SK-N-MC (cell line): ENCODE results near the gene HSDL1.
A peak's percentile ranks its signal among the peaks of the same experiment; 100 is the strongest.
"Not testable (repeated sequence)": the region's sequence is repeated elsewhere in the genome, so short reads cannot be mapped to it uniquely, and the experiment has no call there.

ENCODE experiments used
- DNase-seq: peaks from one replicate; pipeline ENCODE4 v3.0.0-alpha.2; 2011; ENCODE audit warnings: low read depth, low spot score
- H3K27ac ChIP-seq: fragments of 200-600 bp; sonication (generic); 2 replicates; pipeline ENCODE4 v1.5.1; 2016; ENCODE audit warnings: mixed run types
- H3K36me3 ChIP-seq: fragments of 200-600 bp; sonication (generic); 2 replicates; pipeline ENCODE4 v1.6.1; 2017; ENCODE audit warnings: antibody characterized with exemption, low read length, mixed read lengths; ENCODE audit not compliant: insufficient read depth
- H3K4me3 ChIP-seq: fragments of 200-600 bp; sonication (generic); 2 replicates; pipeline ENCODE4 v1.5.1; 2016
- H3K9ac ChIP-seq: fragments of 200-600 bp; sonication (generic); 2 replicates; pipeline ENCODE4 v1.8.0; 2017; ENCODE audit warnings: mixed run types, mixed read lengths; ENCODE audit not compliant: insufficient read length
- H3K9me3 ChIP-seq: fragments of 200-600 bp; sonication (generic); 2 replicates; pipeline ENCODE4 v1.6.1; 2017; ENCODE audit warnings: low read depth, mild to moderate bottlenecking, antibody characterized with exemption, low read length, moderate library complexity, mixed read lengths
- EZH2 ChIP-seq: fragments of 200-600 bp; sonication (generic); IDR thresholded peaks from one replicate; pipeline ENCODE4 v1.6.1; 2017; ENCODE audit warnings: antibody characterized with exemption
- FOXP2 ChIP-seq: optimal IDR thresholded peaks from 2 replicates; pipeline ENCODE3; 2011; ENCODE audit warnings: mild to moderate bottlenecking, moderate library complexity; ENCODE audit not compliant: insufficient read depth; ENCODE audit errors: extremely low read length, control extremely low read depth
- POLR2AphosphoS5 ChIP-seq: IDR thresholded peaks from 2 replicates; pipeline ENCODE4 v1.6.1; 2012; ENCODE audit warnings: mild to moderate bottlenecking, low read depth, low read length, borderline replicate concordance

The HSDL1 gene

DNA sequence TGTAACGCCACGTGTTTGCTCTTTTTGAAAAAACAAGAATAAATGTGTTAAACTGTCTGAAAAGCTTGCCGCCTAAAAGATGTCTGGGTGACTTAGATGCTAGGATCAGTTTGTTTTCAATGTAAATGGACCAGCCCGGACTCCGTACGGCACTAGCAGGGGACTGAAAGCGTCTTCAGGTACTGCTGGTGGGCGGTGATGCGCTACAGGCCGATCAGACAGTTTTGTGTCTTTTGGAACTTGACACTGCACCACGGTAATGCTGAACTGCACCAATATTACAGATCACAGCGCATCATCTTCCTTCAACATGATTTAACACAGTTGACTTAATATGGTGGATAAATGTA lies 27.5 kb downstream of the HSDL1 start:
- Histone ChIP-seq H3K9ac (peak overlapping the region; percentile 93), H3K4me3 (peak overlapping the region; percentile 86), H3K9me3 (no peaks in the 10 kb centered on the region), H3K27ac (no peak overlapping the region), H3K36me3 (no peaks in the 10 kb centered on the region)
- no peak for DNase-seq
- no peak for TF ChIP-seq FOXP2
- TF ChIP-seq EZH2, result no peak
- no peak for TF ChIP-seq POLR2AphosphoS5

GRCh38 chr16:84116720-84117493 lies 28.1 kb downstream of the HSDL1 start, which contains the start of gene MBTPS1:
MBTPS1 (minus strand) TSS chr16:84116942; CDS start chr16:84101783, 15,159 bp downstream.
- Histone ChIP-seq H3K9ac (peak within 1 kb of the TSS; percentile 93), H3K4me3 (peak within 1 kb of the TSS; percentile 86), H3K36me3 (no peaks in the 10 kb centered on the region), H3K9me3 (no peaks in the 10 kb centered on the region), H3K27ac (peak within 1 kb of the TSS; percentile 13; the same call in 1 of the 2 replicates)
- DNase-seq, result no peak
- no peak; the same call in 1 of the 2 replicates for TF ChIP-seq POLR2AphosphoS5
- no peak for TF ChIP-seq EZH2
- TF ChIP-seq FOXP2, result peak; percentile 39

DNA sequence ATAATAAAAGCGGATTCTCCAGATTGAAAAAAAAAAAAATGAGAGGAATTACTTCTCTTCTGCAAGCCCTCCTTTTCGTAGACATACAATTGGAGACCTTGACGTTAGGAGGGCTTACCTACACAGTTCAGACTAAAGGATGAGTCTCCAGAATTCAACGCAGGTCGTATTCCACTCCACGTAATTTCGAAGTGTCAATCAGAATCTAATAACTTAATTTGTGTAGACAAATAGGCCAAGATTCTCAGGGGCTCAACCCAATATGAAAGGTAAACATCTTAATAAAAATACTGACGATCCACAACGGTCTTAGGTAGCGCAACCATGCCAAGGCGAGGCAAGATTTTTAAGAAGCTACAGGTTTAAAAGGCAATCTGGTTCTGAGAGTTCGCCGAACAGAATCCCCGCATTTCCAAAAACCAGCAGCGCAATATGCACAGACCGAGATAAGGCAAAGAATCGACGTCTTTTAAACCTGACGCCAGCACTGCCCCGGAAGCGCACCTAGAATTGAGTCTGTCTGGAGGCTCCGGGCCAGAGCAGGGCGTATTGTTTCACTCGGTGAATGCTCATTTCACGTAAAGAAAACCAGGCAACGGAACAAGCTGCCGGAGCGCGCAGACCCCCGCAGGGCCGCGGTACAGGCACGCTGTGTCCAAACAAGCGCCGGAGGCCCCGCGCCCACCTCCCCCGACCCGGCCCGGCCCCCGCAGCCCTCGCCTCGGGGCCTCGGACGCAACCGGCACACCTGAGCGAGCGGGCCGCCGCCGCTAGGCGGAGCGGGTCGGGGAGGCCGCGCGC lies 28.9 kb downstream of the HSDL1 start:
- no peak for DNase-seq
- Histone ChIP-seq H3K9ac (peak overlapping the region; percentile 93), H3K27ac (peak overlapping the region; percentile 13; the same call in 1 of the 2 replicates)

DNA sequence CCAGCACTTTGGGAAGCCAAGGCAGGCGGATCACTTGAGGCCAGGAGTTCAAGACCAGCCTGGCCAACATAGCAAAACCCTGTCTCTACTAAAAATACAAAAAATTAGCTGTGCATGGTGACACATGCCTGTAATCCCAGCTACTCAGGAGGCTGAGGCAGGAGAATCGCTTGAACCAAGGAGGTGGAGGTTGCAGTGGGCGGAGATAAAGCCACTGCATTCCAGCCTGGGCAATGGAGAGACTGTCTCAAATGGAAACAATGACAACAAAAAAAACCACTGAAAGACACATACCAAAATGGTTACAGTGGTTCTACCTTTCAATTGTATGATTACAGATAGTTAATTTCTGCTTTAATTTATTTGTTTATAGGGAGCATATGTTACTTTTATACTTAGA lies 33.0 kb downstream of the HSDL1 start:
- H3K9me3 ChIP-seq, H3K9ac ChIP-seq, H3K4me3 ChIP-seq, H3K27ac ChIP-seq, H3K36me3 ChIP-seq, DNase-seq: not testable (repeated sequence)

More for the DNA sequence above, 28.9 kb downstream of the HSDL1 start:
- TF ChIP-seq EZH2 (no peak), FOXP2 (no peak)
- Histone ChIP-seq H3K4me3 (peak overlapping the region; percentile 86), H3K36me3 (no peaks in the 10 kb centered on the region), H3K9me3 (no peaks in the 10 kb centered on the region)

GRCh38 chr16:84111525-84111924 lies 33.5 kb downstream of the HSDL1 start:
- Histone ChIP-seq H3K36me3 (no peaks in the 10 kb centered on the region), H3K9ac (no peak overlapping the region), H3K9me3 (no peaks in the 10 kb centered on the region), H3K27ac (no peak overlapping the region), H3K4me3 (no peak overlapping the region)
- no peak for DNase-seq
- no peak for TF ChIP-seq EZH2
- TF ChIP-seq POLR2AphosphoS5, result no peak
- no peak for TF ChIP-seq FOXP2

DNA sequence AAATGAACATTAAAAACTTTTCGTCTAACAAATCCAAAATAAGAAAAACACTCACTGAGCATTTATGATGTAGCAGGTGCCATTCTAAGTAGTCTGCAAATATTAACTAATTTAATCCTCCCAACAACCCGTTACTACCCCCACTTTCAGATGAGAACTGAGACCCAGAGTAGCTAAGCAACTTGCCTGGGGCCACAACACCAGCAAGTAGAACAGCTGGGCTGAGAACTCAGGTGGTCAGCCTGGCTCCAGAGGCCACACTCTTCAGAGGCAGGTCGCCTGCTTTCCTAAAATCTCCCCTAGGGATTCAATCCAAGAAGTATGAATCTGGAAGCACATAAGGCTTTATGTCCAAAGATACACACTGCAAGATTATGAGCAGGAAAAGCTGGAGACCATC lies 34.5 kb downstream of the HSDL1 start:
- no peaks in the 10 kb centered on the region for H3K9me3 ChIP-seq
- H3K9ac ChIP-seq, result no peak overlapping the region
- no peaks in the 10 kb centered on the region for H3K36me3 ChIP-seq
- no peak overlapping the region for H3K27ac ChIP-seq
- DNase-seq, result no peak
- TF ChIP-seq POLR2AphosphoS5, result no peak
- no peak for TF ChIP-seq EZH2
- no peak for TF ChIP-seq FOXP2
- no peak overlapping the region for H3K4me3 ChIP-seq

GRCh38 chr16:84109598-84110335 lies 35.2 kb downstream of the HSDL1 start:
- Histone ChIP-seq H3K27ac (no peak overlapping the region), H3K36me3 (no peaks in the 10 kb centered on the region), H3K4me3 (no peak overlapping the region), H3K9me3 (no peaks in the 10 kb centered on the region), H3K9ac (no peak overlapping the region)
- DNase-seq, result no peak
- TF ChIP-seq POLR2AphosphoS5, result no peak
- TF ChIP-seq EZH2, result no peak
- TF ChIP-seq FOXP2, result no peak

DNA sequence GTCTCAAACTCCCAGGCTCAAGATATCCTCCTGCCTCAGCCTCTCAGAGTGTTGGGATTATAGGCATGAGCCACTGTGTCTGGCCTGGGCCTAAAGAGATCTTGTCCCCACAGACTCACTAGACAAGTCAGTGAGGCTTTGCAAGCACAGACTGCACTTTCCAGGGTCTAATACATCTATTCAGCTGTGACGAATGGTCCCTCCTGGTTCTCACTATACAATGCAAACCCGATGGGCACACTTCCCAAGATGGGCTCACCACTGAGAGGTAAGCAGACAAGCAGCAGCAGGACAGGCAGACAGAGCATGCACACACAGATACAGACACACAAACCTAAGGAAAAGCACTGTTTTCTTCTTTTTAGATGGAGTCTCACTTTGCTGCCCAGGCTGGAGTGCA lies 37.1 kb downstream of the HSDL1 start:
- TF ChIP-seq EZH2 (no peak), POLR2AphosphoS5 (no peak), FOXP2 (no peak)
- no peak for DNase-seq
- H3K9ac ChIP-seq, result no peak overlapping the region

More for the DNA sequence above, 37.1 kb downstream of the HSDL1 start:
- Histone ChIP-seq H3K27ac (no peak overlapping the region), H3K36me3 (no peaks in the 10 kb centered on the region), H3K4me3 (no peak overlapping the region), H3K9me3 (no peaks in the 10 kb centered on the region)
